HG03565 (cell line): ENCODE data around the gene XPA.
A peak's percentile ranks its signal among the peaks of the same experiment; 100 is the strongest.
"Not testable (repeated sequence)": the region's sequence is repeated elsewhere in the genome, so short reads cannot be mapped to it uniquely, and the experiment has no call there.

Experiments
- ATAC-seq: cut with Tn5 transposase; IDR thresholded peaks from one replicate; pipeline ENCODE4 v1.9.1; 2021; ENCODE audit warnings: mild to moderate bottlenecking, moderate library complexity; ENCODE audit not compliant: unreplicated experiment

Gene XPA

GRCh38 chr9:97704345-97704677 lies 7.2 kb upstream of the XPA start:
- no peak for ATAC-seq

GRCh38 chr9:97703437-97704344 lies 6.6 kb upstream of the XPA start:
- ATAC-seq = no peak

- not testable (repeated sequence) for ATAC-seq
These were observed 2.7 kb upstream of the XPA start for GRCh38 chr9:97699824-97700223.

GRCh38 chr9:97699281-97699680 lies 2.1 kb upstream of the XPA start:
- not testable (repeated sequence) for ATAC-seq

- no peak for ATAC-seq
These were observed 1.7 kb upstream of the XPA start for GRCh38 chr9:97698865-97699264.

GRCh38 chr9:97697837-97698236 lies 697 bp upstream of the XPA start:
- ATAC-seq = no peak

GRCh38 chr9:97695995-97696802 lies 941 bp downstream of the XPA start:
- ATAC-seq = peak; percentile 18

- ATAC-seq = no peak
These were observed 1.8 kb downstream of the XPA start for GRCh38 chr9:97695390-97695789.

GRCh38 chr9:97694769-97695168 lies 2.4 kb downstream of the XPA start:
- no peak for ATAC-seq

GRCh38 chr9:97689401-97690180 lies 7.5 kb downstream of the XPA start:
- ATAC-seq = no peak

- no peak for ATAC-seq
These were observed 8.5 kb downstream of the XPA start for GRCh38 chr9:97688654-97689053.

GRCh38 chr9:97682242-97682641 lies 14.9 kb downstream of the XPA start:
- no peak for ATAC-seq

- no peak for ATAC-seq
These were observed 21.5 kb downstream of the XPA start for GRCh38 chr9:97675655-97676054.

GRCh38 chr9:97673922-97674321 lies 23.2 kb downstream of the XPA start:
- ATAC-seq = no peak

- ATAC-seq = no peak
These were observed 24.7 kb downstream of the XPA start for GRCh38 chr9:97672403-97672802.

- ATAC-seq = no peak
These were observed 26.6 kb downstream of the XPA start for GRCh38 chr9:97670586-97670985.

GRCh38 chr9:97668485-97668884 lies 28.7 kb downstream of the XPA start:
- ATAC-seq = no peak

- ATAC-seq = no peak
These were observed 30.0 kb downstream of the XPA start for GRCh38 chr9:97666907-97667686.

GRCh38 chr9:97665742-97666141 lies 31.4 kb downstream of the XPA start:
- no peak for ATAC-seq

- ATAC-seq = no peak
These were observed 36.3 kb downstream of the XPA start for GRCh38 chr9:97660847-97661246.

GRCh38 chr9:97660340-97660739 lies 36.8 kb downstream of the XPA start:
- ATAC-seq = no peak
